Endothelial cell of umbilical vein (primary cell): Measurements from ENCODE around the gene MCM9. TPM values are rescaled to one million over a fixed set of nuclear protein-coding genes. Genes with fewer than 3 reads are reported as not detected.

Experiments used
- BruUV-seq: library from RNA; stranded (reverse); fragments of 400-500 nt; replicated peaks from 2 replicates; lab custom pipeline; 2021; lab: Mats Ljungman, UMichigan
- CTCF ChIA-PET: fragments of 300-600, 350-600 bp; sonication (Branson Sonifier 250); formaldehyde crosslinking; loops from one replicate; lab custom pipeline; 2021; ENCODE audit warnings: antibody characterized with exemption, inconsistent platforms; lab: Charles Lee
- POLR2A ChIA-PET: fragments of 300-600, 350-600 bp; sonication (Branson Sonifier 250); formaldehyde crosslinking; loops from one replicate; lab custom pipeline; 2021; ENCODE audit warnings: antibody characterized with exemption, inconsistent platforms; lab: Charles Lee
- DNase-seq: peaks from one replicate; pipeline ENCODE4 v3.0.0-alpha.2; 2011; ENCODE audit warnings: low read depth, low spot score
- FAIRE-seq: peaks from 2 replicates; lab custom pipeline; 2011; peaks lifted over from hg19 to GRCh38; lab: Jason Lieb, UNC
- H2AFZ ChIP-seq: 2 replicates; pipeline ENCODE4 v1.6.0; 2012; ENCODE audit warnings: low read depth, low read length, control low read depth, inconsistent platforms
- H3K27ac ChIP-seq: 2 replicates; pipeline ENCODE4 v1.5.1; 2011; ENCODE audit warnings: low read depth, mild to moderate bottlenecking, control low read depth, low read length, moderate library complexity; ENCODE audit not compliant: insufficient read depth
- H3K27me3 ChIP-seq, 2 experiments: 2 replicates each; pipeline versions ENCODE4 v1.6.0 to v1.6.1; 2011; ENCODE audit warnings: low read length in 2 of 2, mixed read lengths in 1 of 2; ENCODE audit not compliant: control insufficient read depth in 2 of 2, insufficient read depth in 2 of 2
- H3K36me3 ChIP-seq, 2 experiments: 2 replicates in 1 of 2; 3 replicates in 1 of 2; pipeline ENCODE4 v1.5.1; 2011; ENCODE audit warnings: low read length in 2 of 2, mild to moderate bottlenecking in 1 of 2, moderate library complexity in 1 of 2; ENCODE audit not compliant: control insufficient read depth in 2 of 2, insufficient read depth in 2 of 2; ENCODE audit errors: extremely low read depth in 1 of 2
- H3K4me1 ChIP-seq: 3 replicates; pipeline ENCODE4 v1.5.1; 2011; ENCODE audit warnings: mild to moderate bottlenecking, low read length; ENCODE audit not compliant: control insufficient read depth, insufficient read depth; ENCODE audit errors: extremely low read depth
- H3K4me2 ChIP-seq: 2 replicates; pipeline ENCODE4 v1.6.1; 2011; ENCODE audit warnings: low read length, control low read depth, mixed read lengths; ENCODE audit not compliant: insufficient read depth
- H3K4me3 ChIP-seq, 3 experiments: fragments of 200-600 bp in 1 of 3; sonication (generic), shearing (Covaris generic) in 1 of 3; replicated peaks in 1 of 3; 2 replicates each; pipeline ENCODE4 v1.5.1; 2011 to 2016; ENCODE audit warnings: control low read depth in 3 of 3, low read length in 3 of 3, mild to moderate bottlenecking in 2 of 3, inconsistent platforms in 1 of 3, low read depth in 1 of 3, moderate library complexity in 1 of 3; ENCODE audit not compliant: insufficient read depth in 1 of 3
- H3K79me2 ChIP-seq: 2 replicates; pipeline ENCODE4 v1.6.0; 2012; ENCODE audit warnings: low read length, inconsistent platforms; ENCODE audit not compliant: control insufficient read depth, insufficient read depth
- H3K9ac ChIP-seq: replicated peaks from 2 replicates; pipeline ENCODE3; 2011; ENCODE audit warnings: low read length, control low read depth; ENCODE audit not compliant: insufficient read depth; ENCODE audit errors: extremely low read depth
- H3K9me1 ChIP-seq: replicated peaks from 3 replicates; pipeline ENCODE4 v1.6.0; 2011; ENCODE audit warnings: mild to moderate bottlenecking, low read length; ENCODE audit not compliant: control insufficient read depth, insufficient read depth; ENCODE audit errors: extremely low read depth
- H3K9me3 ChIP-seq: replicated peaks from 2 replicates; pipeline ENCODE4 v1.5.1; 2012; ENCODE audit warnings: low read length, inconsistent platforms; ENCODE audit not compliant: control insufficient read depth, insufficient read depth
- H4K20me1 ChIP-seq: replicated peaks from 2 replicates; pipeline ENCODE3; 2011; ENCODE audit warnings: mild to moderate bottlenecking, low read length; ENCODE audit not compliant: control insufficient read depth, insufficient read depth; ENCODE audit errors: extremely low read depth
- MYC ChIP-seq: IDR thresholded peaks from one replicate; pipeline ENCODE4 v1.6.1; 2011; ENCODE audit warnings: mild to moderate bottlenecking, low read depth, low read length
- POLR2AphosphoS5 ChIP-seq: IDR thresholded peaks from 2 replicates; pipeline ENCODE4 v1.6.1; 2012; ENCODE audit warnings: low read depth, mild to moderate bottlenecking, control low read depth, low read length, moderate library complexity; ENCODE audit not compliant: insufficient read depth
- dilution Hi-C: fragments of 300-500 bp; cut with MboI; formaldehyde crosslinking; loops from one replicate; pipeline ENCODE4 v1.15.0; 2019; ENCODE audit warnings: low sequenced_read_pairs; ENCODE audit not compliant: extremely low pct_ligation_motif_present
- intact Hi-C: fragments of 100-400 bp; cut with micrococcal nuclease; formaldehyde crosslinking; loops from one replicate; pipeline ENCODE4 v1.10.0; 2022
- polyA plus RNA-seq, 4 experiments: library from polyadenylated mRNA; depleted of rRNA in 3 of 4; stranded (reverse) in 3 of 4; unstranded in 1 of 4; fragments of >200 nt; gene quantifications; 2 replicates each; pipeline versions ENCODE4 v1.2.1 to v1.2.3, GENCODE V29; 2011 to 2012; ENCODE audit warnings: missing spikeins in 1 of 4
- total RNA-seq: library from RNA; stranded (reverse); gene quantifications from 2 replicates; pipeline ENCODE4 v1.2.3, GENCODE V29; 2021
- TF ChIP-seq, protein P1 (sequence below), 2 donors: IDR thresholded peaks; 1 replicate in 1 of 2; 2 replicates in 1 of 2; pipeline ENCODE4 v1.5.1; 2011; ENCODE audit warnings: low read length in 2 of 2, mild to moderate bottlenecking in 2 of 2, moderate library complexity in 2 of 2, control low read depth in 1 of 2, inconsistent platforms in 1 of 2, low read depth in 1 of 2; ENCODE audit not compliant: insufficient read depth in 1 of 2; ENCODE audit errors: extremely low read depth in 1 of 2
- TF ChIP-seq, protein P2 (sequence below): IDR thresholded peaks from 2 replicates; pipeline ENCODE4 v1.6.1; 2011; ENCODE audit not compliant: insufficient read depth, insufficient read length

Gene MCM9
- total and polyA plus RNA-seq, 2 donors (not counting 3 experiments of a cell fraction or from before 2014, with no cell fraction given): 2.0 to 14.1 TPM

DNA sequence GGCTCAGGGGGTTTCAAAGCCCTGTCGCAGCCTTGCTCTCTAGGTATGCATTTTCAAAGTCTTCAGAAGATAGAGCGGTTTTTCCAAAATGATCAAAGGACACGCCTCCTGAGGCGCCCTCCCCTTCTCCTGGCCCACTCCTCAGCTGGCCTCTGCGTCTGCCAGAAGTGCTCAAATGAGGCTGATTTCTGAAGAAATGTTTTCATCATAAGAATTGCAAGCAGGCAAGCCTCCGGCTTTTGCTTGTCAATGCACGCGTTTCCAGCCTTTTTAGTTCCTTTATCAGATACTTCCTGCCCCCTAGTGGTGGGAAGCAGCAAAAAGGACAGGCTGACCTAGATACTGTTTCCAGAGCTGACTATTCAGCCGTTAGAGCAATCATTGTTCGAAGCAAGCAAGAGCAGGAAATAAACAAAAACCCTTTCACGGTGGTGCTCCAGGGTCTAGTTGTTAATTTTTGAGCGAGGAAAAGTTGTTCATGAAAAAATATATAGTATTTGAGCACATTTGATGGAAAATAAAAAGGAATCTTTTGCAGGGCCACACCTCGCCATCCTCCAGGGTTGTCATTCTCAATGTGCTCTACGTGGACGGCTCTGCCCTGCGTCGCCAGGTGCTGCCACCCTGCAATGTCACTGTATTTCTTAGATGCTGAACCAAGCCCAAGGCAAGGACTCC is 134.4 kb downstream of the MCM9 start:
- Histone ChIP-seq H4K20me1 (no peaks in the 10 kb centered on the region), H3K36me3 (no peaks in the 10 kb centered on the region), H2AFZ (no peak overlapping the region), H3K4me3 (no peak overlapping the region), H3K27me3 (no peaks in the 10 kb centered on the region), H3K9me3 (no peaks in the 10 kb centered on the region), H3K27ac (no peak overlapping the region), H3K4me2 (no peak overlapping the region), H3K9me1 (no peaks in the 10 kb centered on the region), H3K4me1 (no peaks in the 10 kb centered on the region), H3K9ac (no peak overlapping the region), H3K79me2 (no peaks in the 10 kb centered on the region)
- peak; percentile 92 for FAIRE-seq
- ChIA-PET CTCF (interaction anchor here (0.6 to 3.6 kb wide), 33 partner anchors 9 to 960 kb away, joined by 3 to 24 read pairs (median 5); partner anchors contain the start of gene ASF1A), POLR2A (no interaction called here)
- intact Hi-C loops: loop anchor here (1.0 to 5.0 kb wide), 4 partner anchors 92 to 824 kb away; partner anchors contain the start of gene CEP85L
- TF ChIP-seq, protein P1, sequence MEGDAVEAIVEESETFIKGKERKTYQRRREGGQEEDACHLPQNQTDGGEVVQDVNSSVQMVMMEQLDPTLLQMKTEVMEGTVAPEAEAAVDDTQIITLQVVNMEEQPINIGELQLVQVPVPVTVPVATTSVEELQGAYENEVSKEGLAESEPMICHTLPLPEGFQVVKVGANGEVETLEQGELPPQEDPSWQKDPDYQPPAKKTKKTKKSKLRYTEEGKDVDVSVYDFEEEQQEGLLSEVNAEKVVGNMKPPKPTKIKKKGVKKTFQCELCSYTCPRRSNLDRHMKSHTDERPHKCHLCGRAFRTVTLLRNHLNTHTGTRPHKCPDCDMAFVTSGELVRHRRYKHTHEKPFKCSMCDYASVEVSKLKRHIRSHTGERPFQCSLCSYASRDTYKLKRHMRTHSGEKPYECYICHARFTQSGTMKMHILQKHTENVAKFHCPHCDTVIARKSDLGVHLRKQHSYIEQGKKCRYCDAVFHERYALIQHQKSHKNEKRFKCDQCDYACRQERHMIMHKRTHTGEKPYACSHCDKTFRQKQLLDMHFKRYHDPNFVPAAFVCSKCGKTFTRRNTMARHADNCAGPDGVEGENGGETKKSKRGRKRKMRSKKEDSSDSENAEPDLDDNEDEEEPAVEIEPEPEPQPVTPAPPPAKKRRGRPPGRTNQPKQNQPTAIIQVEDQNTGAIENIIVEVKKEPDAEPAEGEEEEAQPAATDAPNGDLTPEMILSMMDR (IDR thresholded peaks at IDR 0.05; ENCODE audit: extremely low read depth in 1 of 2, insufficient read depth in 1 of 2, low read depth in 1 of 2, low read length in 2 of 2): peak; percentile 83 to 86
- TF ChIP-seq POLR2AphosphoS5: no peak
- TF ChIP-seq, protein P2, sequence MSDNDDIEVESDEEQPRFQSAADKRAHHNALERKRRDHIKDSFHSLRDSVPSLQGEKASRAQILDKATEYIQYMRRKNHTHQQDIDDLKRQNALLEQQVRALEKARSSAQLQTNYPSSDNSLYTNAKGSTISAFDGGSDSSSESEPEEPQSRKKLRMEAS: no peak
- no peak for TF ChIP-seq MYC
- dilution Hi-C loops: no loop called here
- BruUV-seq: no TSS peak
- DNase-seq: peak; percentile 76
